GM21447 (cell line): Measurements from ENCODE around the gene VPS11.
A peak's percentile ranks its signal among the peaks of the same experiment; 100 is the strongest.

Experiments
- ATAC-seq: cut with Tn5 transposase; IDR thresholded peaks from one replicate; pipeline ENCODE4 v1.9.1; 2021; ENCODE audit not compliant: unreplicated experiment

Gene VPS11

DNA sequence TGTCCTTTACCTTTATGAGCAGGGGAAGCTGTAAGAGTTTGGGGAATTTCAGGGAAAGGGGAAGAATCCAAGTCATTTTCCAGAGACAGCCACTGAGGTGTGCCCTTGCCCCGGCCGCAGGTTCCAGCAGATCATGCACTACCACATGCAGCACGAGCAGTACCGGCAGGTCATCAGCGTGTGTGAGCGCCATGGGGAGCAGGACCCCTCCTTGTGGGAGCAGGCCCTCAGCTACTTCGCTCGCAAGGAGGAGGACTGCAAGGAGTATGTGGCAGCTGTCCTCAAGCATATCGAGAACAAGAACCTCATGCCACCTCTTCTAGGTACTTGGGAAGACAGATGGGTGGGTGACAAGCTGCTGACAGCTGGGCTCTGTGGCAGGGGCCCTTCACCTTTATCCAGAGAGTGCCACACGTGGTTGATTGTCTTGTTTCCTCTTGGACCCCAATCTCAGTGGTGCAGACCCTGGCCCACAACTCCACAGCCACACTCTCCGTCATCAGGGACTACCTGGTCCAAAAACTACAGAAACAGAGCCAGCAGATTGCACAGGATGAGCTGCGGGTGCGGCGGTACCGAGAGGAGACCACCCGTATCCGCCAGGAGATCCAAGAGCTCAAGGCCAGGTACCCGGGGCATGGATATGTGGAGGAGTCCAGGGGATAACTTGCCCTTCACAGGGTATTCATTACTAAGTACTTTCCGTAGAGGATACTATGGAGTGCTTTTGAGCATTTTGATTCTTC lies 11.2 kb downstream of the VPS11 start:
- ATAC-seq: no peak

DNA sequence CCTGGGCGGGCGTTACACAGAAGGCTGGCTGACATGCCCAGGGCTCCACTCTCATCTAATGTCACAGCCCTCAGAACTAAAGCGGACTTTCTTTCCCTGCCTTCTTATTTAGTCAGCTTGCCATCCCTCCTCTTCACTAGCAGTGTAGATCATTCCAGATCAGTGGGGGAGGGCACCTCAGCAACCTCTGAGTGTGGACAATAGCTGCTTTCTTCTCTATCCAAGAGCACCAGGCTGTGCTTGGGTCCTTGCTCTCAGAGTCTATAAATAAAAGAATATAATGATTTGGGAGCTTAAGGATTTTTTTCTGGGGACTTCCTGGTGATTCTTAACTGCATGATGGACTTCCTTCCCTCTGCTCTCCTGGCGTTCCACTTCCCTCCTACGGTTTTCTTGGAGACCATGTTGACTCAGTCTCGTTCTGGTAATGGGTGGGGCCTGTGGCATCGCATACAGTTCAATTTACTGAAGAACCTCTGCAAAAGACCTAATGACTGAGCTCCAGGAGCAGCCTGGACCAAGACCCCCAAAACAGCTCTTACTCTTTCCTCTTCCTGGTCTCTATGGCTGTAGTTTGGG lies 14.2 kb downstream of the VPS11 start:
- ATAC-seq: no peak

DNA sequence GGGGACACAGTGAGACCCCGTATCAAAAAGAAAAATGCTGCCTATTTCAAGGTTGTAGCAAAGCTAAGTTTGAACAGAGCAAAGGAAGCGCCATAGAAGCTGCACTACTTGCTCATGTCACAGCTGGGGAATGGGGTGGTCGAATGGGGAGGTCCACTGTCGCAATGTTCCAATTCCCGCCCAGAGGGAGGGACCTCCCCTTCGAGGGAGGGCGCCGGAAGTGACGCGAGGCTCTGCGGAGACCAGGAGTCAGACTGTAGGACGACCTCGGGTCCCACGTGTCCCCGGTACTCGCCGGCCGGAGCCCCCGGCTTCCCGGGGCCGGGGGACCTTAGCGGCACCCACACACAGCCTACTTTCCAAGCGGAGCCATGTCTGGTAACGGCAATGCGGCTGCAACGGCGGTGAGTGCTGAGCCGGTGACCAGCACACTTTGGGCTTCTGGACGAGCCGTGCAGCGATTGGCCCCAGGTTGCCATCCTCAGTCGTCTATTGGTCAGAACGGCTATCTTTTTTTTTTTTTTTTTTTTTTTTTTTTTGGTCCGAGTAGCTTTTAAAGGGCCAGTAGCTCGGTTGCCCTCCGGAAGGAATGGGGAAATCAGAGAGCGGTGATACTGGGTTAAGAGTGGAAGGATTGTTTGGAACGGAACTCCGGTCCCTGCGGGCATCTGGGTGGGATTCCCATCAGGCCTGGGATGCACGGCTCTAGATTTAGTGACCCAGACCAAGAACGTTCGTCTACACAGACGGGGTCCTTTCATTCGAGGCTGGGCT lies 17.2 kb downstream of the VPS11 start, which contains the start of gene HMBS:
TSS of gene HMBS (plus strand) at position 219 of the 774 bp plus-strand sequence. CDS start at position 372, 153 bp downstream.
- peak; percentile 92 for ATAC-seq

DNA sequence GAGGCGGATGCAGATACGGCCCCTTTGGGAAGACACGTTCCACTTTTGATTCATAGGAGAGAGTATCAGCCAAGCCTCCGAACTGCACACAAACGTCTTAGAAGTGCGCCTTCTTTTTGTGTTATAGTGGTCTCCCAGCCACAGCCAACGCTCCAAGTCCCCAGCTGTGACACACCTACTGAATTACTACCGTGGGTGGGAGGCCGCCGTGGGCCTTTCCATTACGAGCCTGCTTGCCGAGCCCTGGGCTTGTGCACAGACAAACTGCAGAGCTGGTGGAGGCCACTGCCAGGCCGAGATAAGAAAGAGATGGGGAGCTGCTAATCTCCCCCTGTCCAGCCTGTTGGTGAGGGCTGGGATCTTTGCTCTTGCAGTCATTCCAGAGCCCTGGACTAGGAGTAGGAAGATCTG lies 17.8 kb downstream of the VPS11 start:
- no peak for ATAC-seq

GRCh38 chr11:119087123-119087522 lies 19.5 kb downstream of the VPS11 start:
- no peak for ATAC-seq

- no peak for ATAC-seq
These were observed 20.2 kb downstream of the VPS11 start for GRCh38 chr11:119087747-119088241.

GRCh38 chr11:119088406-119088805 lies 20.8 kb downstream of the VPS11 start:
- no peak for ATAC-seq

- ATAC-seq: no peak
These were observed 21.7 kb downstream of the VPS11 start for GRCh38 chr11:119089319-119089718.

- no peak for ATAC-seq
These were observed 23.6 kb downstream of the VPS11 start for GRCh38 chr11:119091178-119091577.

DNA sequence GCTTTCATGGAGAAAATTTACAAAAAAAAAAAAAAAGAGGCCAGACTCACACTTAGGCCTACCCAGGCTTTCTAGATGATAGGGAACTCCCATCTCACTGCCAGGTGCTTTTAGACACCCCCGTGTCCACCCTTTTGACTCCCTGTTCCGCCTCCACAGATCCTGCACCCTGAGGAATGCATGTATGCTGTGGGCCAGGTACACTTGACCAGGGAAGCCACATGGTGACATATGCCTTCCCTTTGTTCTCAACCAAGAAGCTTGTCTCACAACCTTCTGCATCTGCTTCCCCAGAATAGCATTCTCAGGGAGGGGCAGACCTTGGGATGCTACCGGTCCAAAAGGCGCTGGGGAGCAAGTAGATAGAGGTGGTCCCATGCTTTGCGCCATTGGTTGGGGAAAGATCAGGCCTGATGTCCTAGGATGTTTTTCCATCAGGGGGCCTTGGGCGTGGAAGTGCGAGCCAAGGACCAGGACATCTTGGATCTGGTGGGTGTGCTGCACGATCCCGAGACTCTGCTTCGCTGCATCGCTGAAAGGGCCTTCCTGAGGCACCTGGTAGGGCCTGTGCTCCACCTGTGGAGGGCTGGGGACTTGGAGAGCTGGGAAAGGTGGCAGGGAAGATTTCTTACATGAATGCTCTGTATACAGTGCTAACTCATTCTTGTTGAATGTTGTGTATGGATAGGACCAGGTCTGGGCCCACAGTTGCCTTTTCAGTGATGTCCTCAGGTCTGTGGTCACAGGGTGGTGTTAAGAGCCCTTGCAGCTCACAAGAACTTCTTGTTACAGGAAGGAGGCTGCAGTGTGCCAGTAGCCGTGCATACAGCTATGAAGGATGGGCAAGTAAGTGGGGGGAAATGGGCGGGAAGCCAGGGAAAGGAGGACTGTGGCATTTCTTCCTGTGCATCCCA lies 24.6 kb downstream of the VPS11 start:
- no peak for ATAC-seq

- ATAC-seq: no peak
These were observed 25.5 kb downstream of the VPS11 start for GRCh38 chr11:119092880-119093842.

DNA sequence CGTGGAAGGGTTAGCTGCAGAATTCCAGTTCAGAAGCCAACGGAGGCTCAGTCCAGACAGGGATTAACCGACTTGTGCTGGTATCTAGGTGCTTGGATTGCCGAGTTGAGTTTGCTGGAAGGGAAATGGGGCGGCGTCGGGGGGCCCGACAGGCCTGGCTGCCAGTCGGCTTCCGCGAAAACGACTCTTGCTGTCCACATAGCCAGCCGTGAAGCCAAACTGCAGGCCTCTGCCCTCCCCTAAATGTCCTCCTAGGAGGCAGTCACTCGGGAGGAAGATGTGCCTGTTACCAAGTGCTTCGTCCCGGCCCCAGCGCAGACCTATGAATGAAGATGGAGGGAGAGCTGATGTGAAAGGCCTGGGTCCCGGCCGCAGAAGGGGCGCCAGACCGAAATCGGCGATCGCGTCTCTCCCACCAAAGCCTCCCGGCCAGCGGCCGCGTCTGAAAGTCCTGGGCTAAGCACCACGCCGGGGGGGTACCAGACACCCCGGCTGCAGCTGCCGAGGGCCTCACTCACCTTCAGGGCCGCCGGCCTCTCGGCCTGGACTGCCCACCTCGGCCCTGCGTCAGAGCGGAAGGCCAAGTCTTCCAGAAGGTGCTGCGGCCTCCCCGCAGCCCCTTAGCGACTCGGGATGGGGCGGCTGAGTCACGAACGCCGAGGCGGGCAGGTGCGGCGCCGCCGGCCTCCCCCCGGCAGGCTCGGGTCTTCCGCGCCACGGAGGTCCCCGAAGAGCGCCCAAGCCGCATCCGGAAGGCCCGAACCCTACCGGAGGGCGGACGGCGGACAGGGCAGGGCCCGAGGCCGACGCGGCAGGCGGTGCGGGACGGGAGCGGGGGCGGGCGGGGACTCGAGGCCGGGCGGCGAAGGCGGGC lies 26.6 kb downstream of the VPS11 start:
- ATAC-seq: peak; percentile 2

DNA sequence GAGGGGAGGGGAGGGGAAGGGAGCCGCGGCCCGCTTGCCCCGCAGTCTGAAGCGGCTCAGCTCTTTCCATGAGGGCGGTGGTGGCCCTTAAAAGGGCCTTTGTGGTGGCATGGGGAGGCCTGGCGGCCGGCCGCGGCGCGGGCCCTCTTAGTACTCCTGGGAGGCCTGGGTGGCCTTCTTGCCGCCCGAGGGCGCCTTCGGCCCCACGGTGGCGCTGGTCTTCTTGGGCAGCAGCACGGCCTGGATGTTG lies 27.1 kb downstream of the VPS11 start:
- ATAC-seq: peak; percentile 39

GRCh38 chr11:119095066-119095880 lies 27.7 kb downstream of the VPS11 start:
- peak; percentile 81 for ATAC-seq

DNA sequence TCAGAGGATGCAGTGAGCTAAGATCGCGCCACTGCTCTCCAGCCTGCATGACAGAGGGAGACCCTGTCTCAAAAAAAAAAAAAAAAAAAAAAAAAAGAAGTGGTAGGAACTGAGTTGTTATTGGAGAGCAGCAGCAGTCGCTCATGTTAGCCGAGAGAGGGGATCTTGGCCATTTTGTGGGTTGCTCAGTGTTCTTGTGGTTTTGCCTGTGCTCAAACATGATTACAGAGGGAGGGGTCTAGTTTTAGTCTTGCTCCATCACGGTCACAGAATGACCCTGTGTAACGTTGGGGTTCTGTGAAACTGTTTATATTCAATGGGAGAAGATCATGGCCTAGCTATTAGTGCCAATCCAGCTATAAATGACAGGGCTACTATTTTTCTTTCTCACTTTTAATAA lies 32.1 kb downstream of the VPS11 start:
- no peak for ATAC-seq

DNA sequence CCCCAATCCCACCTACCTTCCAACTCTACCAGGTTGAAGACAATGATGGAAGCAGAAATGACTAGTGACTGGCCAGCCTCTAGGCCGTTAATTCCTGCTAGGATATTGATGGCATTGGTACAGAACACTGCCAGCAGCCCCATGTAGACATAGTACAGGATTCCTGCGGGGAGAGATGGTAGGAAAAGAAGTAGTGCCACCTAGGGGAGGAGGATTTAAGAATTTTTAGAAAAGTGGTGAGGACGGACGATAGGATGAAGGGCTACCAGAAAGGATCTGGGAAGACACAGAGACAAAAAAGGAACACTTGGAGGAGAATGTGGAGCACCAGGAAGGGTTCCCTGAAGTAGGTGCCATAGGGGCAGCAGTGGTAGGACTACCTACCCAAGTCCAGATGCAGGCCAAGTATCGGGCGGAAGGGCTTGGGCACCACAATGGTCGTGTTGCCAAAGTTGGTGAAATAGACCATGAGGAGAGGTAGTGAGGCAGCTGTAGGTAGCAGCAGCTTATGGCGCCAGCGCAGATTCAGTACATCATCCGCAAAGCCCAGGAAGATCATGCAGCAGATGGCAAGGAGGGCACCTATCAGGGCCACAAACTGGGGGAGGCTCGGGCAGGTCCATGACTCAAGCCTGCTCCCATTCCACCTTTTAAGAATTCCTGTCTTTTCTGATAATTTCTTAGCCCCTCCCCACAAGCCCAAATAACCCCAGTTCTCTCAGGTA lies 32.8 kb downstream of the VPS11 start:
- no peak for ATAC-seq

DNA sequence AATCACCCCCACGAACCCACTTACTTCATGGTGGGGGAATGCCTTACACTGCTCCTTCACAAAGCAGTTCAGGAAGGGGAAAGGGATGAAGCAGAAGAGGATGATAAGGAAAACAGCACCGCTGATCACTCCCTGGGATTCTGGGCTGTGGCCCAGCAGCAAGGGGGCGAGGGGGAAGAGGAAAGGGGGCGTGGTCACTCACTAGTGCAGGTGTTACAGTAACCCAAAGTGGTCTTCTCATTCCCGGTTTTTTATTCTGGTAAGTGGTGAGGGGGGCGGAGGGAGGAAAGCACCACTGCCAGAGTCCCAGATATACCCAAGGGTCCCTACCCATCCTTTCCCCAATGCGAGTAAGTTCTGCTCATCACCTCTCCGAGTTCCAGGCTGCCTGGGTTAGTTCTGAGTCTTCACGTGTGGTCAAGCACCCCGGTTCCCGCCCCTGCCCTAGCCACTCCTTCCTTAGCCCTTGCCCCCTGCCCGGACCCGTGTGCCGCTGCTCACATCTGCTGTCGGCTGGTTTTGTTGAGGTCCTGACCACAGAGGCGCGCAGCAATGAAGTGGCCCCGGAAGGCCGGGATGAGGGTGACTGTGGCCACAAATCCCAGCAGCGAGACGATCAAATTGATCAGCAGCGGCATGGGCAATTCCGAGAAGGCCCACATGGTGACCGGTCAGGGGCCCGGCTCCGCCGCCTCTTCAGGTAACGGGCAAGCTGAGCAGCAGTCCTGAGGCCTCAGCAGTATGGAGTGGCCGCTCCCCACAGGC lies 33.6 kb downstream of the VPS11 start:
- ATAC-seq: peak; percentile 20
